WTC11 (cell line): ENCODE measurements around the gene KDELR1. TPM values are rescaled to one million over a fixed set of nuclear protein-coding genes. Genes with fewer than 3 reads are reported as not detected.

Source experiments
- CDX4 ChIP-seq: fragments of 250-450 bp; sonication (Bioruptor Pico); IDR thresholded peaks from 2 replicates; pipeline ENCODE4 v1.9.0; 2021; ENCODE audit warnings: moderate library complexity, mild to moderate bottlenecking, inconsistent platforms, borderline replicate concordance
- CREM ChIP-seq: sonication (generic); formaldehyde crosslinking; IDR thresholded peaks from 2 replicates; pipeline ENCODE4 v1.8.1; 2022; ENCODE audit warnings: mild to moderate bottlenecking, missing genetic modification reagents, moderate library complexity
- E2F4 ChIP-seq: sonication (generic); formaldehyde crosslinking; IDR thresholded peaks from 2 replicates; pipeline ENCODE4 v1.8.1; 2022; ENCODE audit warnings: low read depth, mild to moderate bottlenecking, moderate library complexity, missing genetic modification reagents, borderline replicate concordance
- ELF4 ChIP-seq: sonication (generic); formaldehyde crosslinking; IDR thresholded peaks from 2 replicates; pipeline ENCODE4 v1.8.1; 2022; ENCODE audit warnings: low read depth, mild to moderate bottlenecking, moderate library complexity, missing genetic modification reagents
- ERG ChIP-seq: fragments of 250-450 bp; sonication (Bioruptor Pico); IDR thresholded peaks from 2 replicates; pipeline ENCODE4 v1.8.0; 2021; ENCODE audit warnings: mild to moderate bottlenecking
- FOXK1 ChIP-seq: sonication (generic); formaldehyde crosslinking; IDR thresholded peaks from 2 replicates; pipeline ENCODE4 v1.8.0; 2022; ENCODE audit warnings: mild to moderate bottlenecking, moderate library complexity, missing genetic modification reagents
- GABPB1 ChIP-seq: sonication (generic); formaldehyde crosslinking; IDR thresholded peaks from 2 replicates; pipeline ENCODE4 v1.8.1; 2023; ENCODE audit warnings: mild to moderate bottlenecking, missing genetic modification reagents
- GTF2I ChIP-seq: fragments of 250-450 bp; sonication (Bioruptor Pico); conservative IDR thresholded peaks from 2 replicates; pipeline ENCODE4 v1.4.0; 2021; ENCODE audit warnings: mild to moderate bottlenecking
- HMGA2 ChIP-seq: fragments of 250-450 bp; sonication (Bioruptor Pico); IDR thresholded peaks from 2 replicates; pipeline ENCODE4 v1.4.0; 2021; ENCODE audit warnings: mild to moderate bottlenecking, moderate library complexity
- JUN ChIP-seq: sonication (generic); formaldehyde crosslinking; IDR thresholded peaks from 2 replicates; pipeline ENCODE4 v1.8.0; 2023; ENCODE audit warnings: mild to moderate bottlenecking, missing genetic modification reagents
- KAT7 ChIP-seq: sonication (generic); formaldehyde crosslinking; IDR thresholded peaks from 2 replicates; pipeline ENCODE4 v1.8.1; 2023; ENCODE audit warnings: missing genetic modification reagents, mild to moderate bottlenecking, borderline replicate concordance
- MLX ChIP-seq: sonication (generic); formaldehyde crosslinking; IDR thresholded peaks from 2 replicates; pipeline ENCODE4 v1.8.1; 2023; ENCODE audit warnings: mild to moderate bottlenecking, missing genetic modification reagents, moderate library complexity
- MXD4 ChIP-seq: fragments of 250-450 bp; sonication (Bioruptor Pico); IDR thresholded peaks from 2 replicates; pipeline ENCODE4 v1.8.0; 2021; ENCODE audit warnings: mild to moderate bottlenecking, moderate library complexity, borderline replicate concordance
- MYBL2 ChIP-seq: sonication (generic); formaldehyde crosslinking; IDR thresholded peaks from 2 replicates; pipeline ENCODE4 v1.8.1; 2023; ENCODE audit warnings: mild to moderate bottlenecking, moderate library complexity, missing genetic modification reagents
- NFE2L1 ChIP-seq: sonication (generic); formaldehyde crosslinking; IDR thresholded peaks from 2 replicates; pipeline ENCODE4 v1.8.1; 2023; ENCODE audit warnings: missing genetic modification reagents
- NR1H2 ChIP-seq: sonication (generic); formaldehyde crosslinking; IDR thresholded peaks from 2 replicates; pipeline ENCODE4 v1.9.0; 2021; ENCODE audit warnings: mild to moderate bottlenecking, moderate library complexity, missing genetic modification reagents
- PRDM15 ChIP-seq: sonication (generic); formaldehyde crosslinking; IDR thresholded peaks from 2 replicates; pipeline ENCODE4 v1.8.0; 2022; ENCODE audit warnings: missing genetic modification reagents
- RELA ChIP-seq: sonication (generic); formaldehyde crosslinking; IDR thresholded peaks from 2 replicates; pipeline ENCODE4 v1.8.1; 2022; ENCODE audit warnings: missing genetic modification reagents, mild to moderate bottlenecking, borderline replicate concordance
- SP1 ChIP-seq: sonication (generic); formaldehyde crosslinking; conservative IDR thresholded peaks from 2 replicates; pipeline ENCODE4 v1.8.1; 2022; ENCODE audit warnings: missing genetic modification reagents
- STAT6 ChIP-seq: sonication (generic); formaldehyde crosslinking; conservative IDR thresholded peaks from 2 replicates; pipeline ENCODE4 v1.8.1; 2023; ENCODE audit warnings: mild to moderate bottlenecking, low read depth, missing genetic modification reagents, moderate library complexity
- ZBTB43 ChIP-seq: sonication (generic); formaldehyde crosslinking; IDR thresholded peaks from 2 replicates; pipeline ENCODE4 v1.8.1; 2023; ENCODE audit warnings: mild to moderate bottlenecking, missing genetic modification reagents
- ZMAT4 ChIP-seq: fragments of 250-450 bp; sonication (Bioruptor Pico); IDR thresholded peaks from 2 replicates; pipeline ENCODE4 v1.9.0; 2021; ENCODE audit warnings: mild to moderate bottlenecking
- ZNF138 ChIP-seq: sonication (generic); formaldehyde crosslinking; conservative IDR thresholded peaks from 2 replicates; pipeline ENCODE4 v1.8.1; 2022; ENCODE audit warnings: mild to moderate bottlenecking, moderate library complexity, missing genetic modification reagents
- ZNF416 ChIP-seq: fragments of 250-450 bp; sonication (Bioruptor Pico); IDR thresholded peaks from 2 replicates; pipeline ENCODE4 v1.9.0; 2021; ENCODE audit warnings: mild to moderate bottlenecking, inconsistent platforms
- ZNF423 ChIP-seq: fragments of 250-450 bp; sonication (Bioruptor Pico); IDR thresholded peaks from 2 replicates; pipeline ENCODE4 v2.1.2; 2022; ENCODE audit warnings: mild to moderate bottlenecking, moderate library complexity
- ZNF671 ChIP-seq: fragments of 250-450 bp; sonication (Bioruptor Pico); IDR thresholded peaks from 2 replicates; pipeline ENCODE4 v1.8.0; 2021; ENCODE audit warnings: mild to moderate bottlenecking
- total RNA-seq: library from RNA; stranded (reverse); gene quantifications from 3 replicates; pipeline ENCODE4 v1.2.3, GENCODE V29; 2021

The KDELR1 gene
- total RNA-seq, 1 experiment from 2014 or later = 207 TPM

GRCh38 chr19:48390188-48391099, 907 bp downstream of the KDELR1 start (continued):
- TF ChIP-seq CDX4 (CRISPR knock-in tag) (no peak), MXD4 (no peak), E2F4 (no peak), KAT7 (CRISPR knock-in tag) (0 out of 2 replicates have a peak, but pooled peaks have one; percentile 31), GABPB1 (CRISPR knock-in tag) (peak; percentile 50), MYBL2 (CRISPR knock-in tag) (no peak), PRDM15 (CRISPR knock-in tag) (no peak), JUN (peak; percentile 56), ZNF416 (CRISPR knock-in tag) (no peak), SP1 (no peak), HMGA2 (CRISPR knock-in tag) (no peak), ELF4 (no peak), ZNF423 (CRISPR knock-in tag) (no peak), CREM (0 out of 2 replicates have a peak, but pooled peaks have one; percentile 15), ZMAT4 (CRISPR knock-in tag) (no peak), FOXK1 (CRISPR knock-in tag) (0 out of 2 replicates have a peak, but pooled peaks have one; percentile 17), STAT6 (no peak), ZNF671 (CRISPR knock-in tag) (no peak), GTF2I (CRISPR knock-in tag) (no peak), ERG (no peak), NR1H2 (no peak), NFE2L1 (no peak), ZNF138 (CRISPR knock-in tag) (no peak), RELA (CRISPR knock-in tag) (no peak), MLX (no peak), ZBTB43 (CRISPR knock-in tag) (no peak)
